Measurements from ENCODE around the gene CLASP2.

GRCh38 chr3:33456756-33457155 is 261.3 kb downstream of the CLASP2 start:
- TF ChIP-seq POLR2A (IDR thresholded peaks at IDR 0.05; ENCODE audit: low read length) (no peak), GATA1 (IDR thresholded peaks at IDR 0.05; ENCODE audit: low read depth, low read length) (no peak)

All from erythroblast (primary cell).